Measurements from ENCODE around the gene RBM20. TPM values are rescaled to one million over a fixed set of nuclear protein-coding genes. Genes with fewer than 3 reads are reported as not detected.

The RBM20 gene
- total and polyA plus RNA-seq, 4 donors = 1.1 to 2.2 (median 1.6) TPM

DNA sequence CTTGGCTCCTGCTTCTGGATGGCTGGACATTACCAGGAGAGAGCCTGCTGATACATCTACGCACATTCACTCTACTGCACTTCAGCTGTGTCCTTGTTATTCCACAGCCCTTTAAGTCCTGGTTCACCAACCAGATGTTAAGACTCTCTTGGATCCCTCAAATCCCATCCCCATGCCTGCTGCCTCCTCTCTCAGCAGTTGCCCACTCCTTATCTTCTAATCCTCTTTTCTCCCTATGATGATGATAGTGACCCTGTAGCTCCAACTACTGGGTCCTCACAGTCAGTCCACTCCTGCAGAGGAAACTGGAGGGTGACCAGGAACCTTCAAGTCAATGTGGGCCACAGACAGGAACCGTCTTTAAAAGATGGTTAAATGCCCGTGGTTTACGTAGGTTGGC, 131.3 kb downstream of the RBM20 start:
- 100% methylated on average over 4 of the region's 4 CpGs for WGBS (ENCODE audit: insufficient coverage)
- Histone ChIP-seq H3K36me3 (ENCODE audit: control insufficient read depth, insufficient read depth, low read length) (no peaks in the 10 kb centered on the region), H3K4me1 (ENCODE audit: control insufficient read depth, insufficient read depth, low read length) (no peaks in the 10 kb centered on the region), H3K4me3 (ENCODE audit: low read depth, low read length) (no peak overlapping the region), H3K27me3 (ENCODE audit: control insufficient read depth, insufficient read depth, low read length) (no peaks in the 10 kb centered on the region), H3K9me3 (ENCODE audit: control insufficient read depth, insufficient read depth, low read length) (no peaks in the 10 kb centered on the region), H3K27ac (ENCODE audit: low read depth, low read length) (no peak overlapping the region)
- no peak for DNase-seq (ENCODE audit: low read depth in 4 of 6, low spot score in 6 of 6)

DNA sequence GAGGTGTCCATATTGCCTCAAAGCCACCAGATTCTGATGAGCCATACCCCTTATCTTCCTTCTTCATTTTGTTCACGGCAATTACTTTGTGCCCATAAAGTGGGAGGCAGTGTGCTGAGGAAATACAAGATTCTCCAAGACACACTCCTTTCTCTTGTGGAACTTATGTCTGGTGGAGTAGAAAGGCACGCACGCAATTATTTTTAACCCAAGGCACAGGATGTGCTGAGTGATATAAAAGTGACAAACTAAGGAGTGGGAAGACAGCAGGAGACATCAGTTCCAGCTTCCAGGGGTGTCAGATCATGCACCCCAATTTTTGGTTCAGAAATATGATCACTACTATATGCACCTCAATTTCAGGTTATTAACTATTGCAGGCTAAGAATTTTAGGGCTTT, 132.9 kb downstream of the RBM20 start:
- Histone ChIP-seq H3K4me3 (ENCODE audit: low read depth, low read length) (no peak overlapping the region), H3K36me3 (ENCODE audit: control insufficient read depth, insufficient read depth, low read length) (no peaks in the 10 kb centered on the region), H3K9me3 (ENCODE audit: control insufficient read depth, insufficient read depth, low read length) (no peaks in the 10 kb centered on the region), H3K27me3 (ENCODE audit: control insufficient read depth, insufficient read depth, low read length) (no peaks in the 10 kb centered on the region), H3K27ac (ENCODE audit: low read depth, low read length) (no peak overlapping the region), H3K4me1 (ENCODE audit: control insufficient read depth, insufficient read depth, low read length) (no peaks in the 10 kb centered on the region)
- no CpG with 5 or more reads among the region's 3 CpGs for WGBS (ENCODE audit: insufficient coverage)
- DNase-seq (ENCODE audit: low read depth in 4 of 6, low spot score in 6 of 6) = no peak

DNA sequence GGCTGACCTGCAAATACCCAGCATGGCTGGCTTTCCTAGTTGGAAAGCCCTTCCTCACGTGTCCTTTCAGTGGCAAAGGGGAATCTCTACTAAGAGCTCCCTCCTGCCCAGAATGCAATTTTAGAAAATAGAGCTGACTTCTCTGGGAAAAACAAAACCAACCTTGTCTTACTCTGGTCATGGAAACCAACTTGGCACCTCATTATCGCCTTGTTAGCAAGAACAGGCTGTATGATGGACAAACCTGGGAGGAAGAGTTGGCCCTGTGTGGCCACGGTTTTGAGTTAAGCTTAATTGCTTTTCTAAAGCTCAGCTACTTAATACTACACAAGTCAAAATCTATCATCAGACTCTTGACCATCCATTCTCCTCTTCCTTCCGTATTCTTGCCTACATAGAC, 133.5 kb downstream of the RBM20 start:
- Histone ChIP-seq H3K36me3 (ENCODE audit: control insufficient read depth, insufficient read depth, low read length) (no peaks in the 10 kb centered on the region), H3K9me3 (ENCODE audit: control insufficient read depth, insufficient read depth, low read length) (no peaks in the 10 kb centered on the region), H3K4me1 (ENCODE audit: control insufficient read depth, insufficient read depth, low read length) (no peaks in the 10 kb centered on the region), H3K4me3 (ENCODE audit: low read depth, low read length) (no peak overlapping the region), H3K27ac (ENCODE audit: low read depth, low read length) (no peak overlapping the region), H3K27me3 (ENCODE audit: control insufficient read depth, insufficient read depth, low read length) (no peaks in the 10 kb centered on the region)
- 82% methylated on average over 3 of the region's 4 CpGs for WGBS (ENCODE audit: insufficient coverage)
- no peak for DNase-seq (ENCODE audit: low read depth in 4 of 6, low spot score in 6 of 6)

DNA sequence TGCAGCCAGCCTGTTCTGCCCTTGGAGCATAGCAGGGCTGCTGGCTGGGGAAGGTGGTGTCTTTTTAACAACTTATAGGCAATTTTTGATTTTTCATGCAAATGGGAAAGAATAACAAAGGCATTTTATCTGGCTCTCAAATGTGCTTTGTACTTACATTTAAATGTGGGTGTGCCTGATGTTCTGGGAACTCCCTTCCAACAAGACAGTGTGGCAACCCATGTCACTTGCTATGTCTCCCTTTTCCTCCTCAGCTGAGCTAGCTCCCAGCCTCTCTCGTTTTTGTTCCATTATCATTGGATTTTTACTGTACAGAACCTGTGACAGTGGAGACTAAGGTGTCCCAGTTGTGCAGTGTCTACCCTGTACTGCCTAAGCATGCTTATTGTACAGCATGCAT, 134.1 kb downstream of the RBM20 start:
- 56% methylated on average over 1 of the region's 1 CpG for WGBS (ENCODE audit: insufficient coverage)
- Histone ChIP-seq H3K27ac (ENCODE audit: low read depth, low read length) (no peak overlapping the region), H3K4me1 (ENCODE audit: control insufficient read depth, insufficient read depth, low read length) (no peaks in the 10 kb centered on the region), H3K36me3 (ENCODE audit: control insufficient read depth, insufficient read depth, low read length) (no peaks in the 10 kb centered on the region), H3K27me3 (ENCODE audit: control insufficient read depth, insufficient read depth, low read length) (no peaks in the 10 kb centered on the region), H3K4me3 (ENCODE audit: low read depth, low read length) (no peak overlapping the region), H3K9me3 (ENCODE audit: control insufficient read depth, insufficient read depth, low read length) (no peaks in the 10 kb centered on the region)
- no peak for DNase-seq (ENCODE audit: low read depth in 4 of 6, low spot score in 6 of 6)

DNA sequence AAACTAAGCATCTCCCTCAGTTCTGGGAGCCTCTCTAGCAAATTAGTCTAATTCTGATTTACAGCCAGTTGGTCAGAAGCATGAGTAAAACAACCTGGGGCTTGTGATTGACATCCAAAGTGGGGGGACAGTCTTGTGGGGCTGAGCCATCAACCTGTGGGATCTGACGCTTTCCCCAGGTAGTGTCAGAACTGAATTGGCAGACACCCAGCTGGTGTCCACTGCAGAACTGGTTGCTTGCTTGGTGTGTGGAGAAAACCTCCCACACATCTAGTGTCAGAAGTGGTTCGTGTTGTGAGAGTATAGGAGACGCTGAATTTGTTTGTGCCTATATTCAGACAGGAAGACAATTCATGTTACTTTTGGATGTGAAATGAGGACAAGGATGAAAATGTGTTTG, 135.4 kb downstream of the RBM20 start:
- no peak for DNase-seq (ENCODE audit: low read depth in 4 of 6, low spot score in 6 of 6)
- Histone ChIP-seq H3K36me3 (ENCODE audit: control insufficient read depth, insufficient read depth, low read length) (no peaks in the 10 kb centered on the region), H3K4me1 (ENCODE audit: control insufficient read depth, insufficient read depth, low read length) (no peaks in the 10 kb centered on the region), H3K27ac (ENCODE audit: low read depth, low read length) (no peak overlapping the region), H3K4me3 (ENCODE audit: low read depth, low read length) (no peak overlapping the region), H3K9me3 (ENCODE audit: control insufficient read depth, insufficient read depth, low read length) (no peaks in the 10 kb centered on the region), H3K27me3 (ENCODE audit: control insufficient read depth, insufficient read depth, low read length) (no peaks in the 10 kb centered on the region)
- 60% methylated on average over 1 of the region's 3 CpGs for WGBS (ENCODE audit: insufficient coverage)

DNA sequence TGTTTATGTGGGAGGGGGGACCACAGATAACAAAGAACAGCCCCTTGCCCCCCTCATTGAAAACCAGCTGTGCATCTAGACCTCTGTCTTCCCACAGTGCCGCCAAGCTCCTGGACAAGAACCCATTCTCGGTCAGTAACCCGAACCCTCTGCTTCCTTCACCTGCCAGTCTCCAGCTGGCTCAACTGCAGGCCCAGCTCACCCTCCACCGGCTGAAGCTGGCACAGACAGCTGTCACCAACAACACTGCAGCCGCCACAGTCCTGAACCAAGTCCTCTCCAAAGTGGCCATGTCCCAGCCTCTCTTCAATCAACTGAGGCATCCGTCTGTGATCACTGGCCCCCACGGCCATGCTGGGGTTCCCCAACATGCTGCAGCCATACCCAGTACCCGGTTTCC, 136.6 kb downstream of the RBM20 start:
- no peak for DNase-seq (ENCODE audit: low read depth in 4 of 6, low spot score in 6 of 6)
- Histone ChIP-seq H3K36me3 (ENCODE audit: control insufficient read depth, insufficient read depth, low read length) (no peaks in the 10 kb centered on the region), H3K27me3 (ENCODE audit: control insufficient read depth, insufficient read depth, low read length) (no peaks in the 10 kb centered on the region), H3K9me3 (ENCODE audit: control insufficient read depth, insufficient read depth, low read length) (no peaks in the 10 kb centered on the region), H3K4me3 (ENCODE audit: low read depth, low read length) (no peak overlapping the region), H3K4me1 (ENCODE audit: control insufficient read depth, insufficient read depth, low read length) (no peaks in the 10 kb centered on the region), H3K27ac (ENCODE audit: low read depth, low read length) (no peak overlapping the region)
- 77% methylated on average over 8 of the region's 8 CpGs for WGBS (ENCODE audit: insufficient coverage)

DNA sequence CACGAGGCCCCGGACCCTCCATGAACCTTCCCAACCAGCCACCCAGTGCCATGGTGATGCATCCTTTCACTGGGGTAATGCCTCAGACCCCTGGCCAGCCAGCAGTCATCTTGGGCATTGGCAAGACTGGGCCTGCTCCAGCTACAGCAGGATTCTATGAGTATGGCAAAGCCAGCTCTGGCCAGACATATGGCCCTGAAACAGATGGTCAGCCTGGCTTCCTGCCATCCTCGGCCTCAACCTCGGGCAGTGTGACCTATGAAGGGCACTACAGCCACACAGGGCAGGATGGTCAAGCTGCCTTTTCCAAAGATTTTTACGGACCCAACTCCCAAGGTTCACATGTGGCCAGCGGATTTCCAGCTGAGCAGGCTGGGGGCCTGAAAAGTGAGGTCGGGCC, 137.0 kb downstream of the RBM20 start:
- H3K36me3 ChIP-seq (ENCODE audit: control insufficient read depth, insufficient read depth, low read length) = no peaks in the 10 kb centered on the region
- no peak for DNase-seq (ENCODE audit: low read depth in 4 of 6, low spot score in 6 of 6)
- H3K27me3 ChIP-seq (ENCODE audit: control insufficient read depth, insufficient read depth, low read length) = no peaks in the 10 kb centered on the region
- H3K9me3 ChIP-seq (ENCODE audit: control insufficient read depth, insufficient read depth, low read length) = no peaks in the 10 kb centered on the region
- H3K4me3 ChIP-seq (ENCODE audit: low read depth, low read length) = no peak overlapping the region
- peaks cover 2% of the 10 kb centered on the region for H3K4me1 ChIP-seq (ENCODE audit: control insufficient read depth, insufficient read depth, low read length)
- no peak overlapping the region for H3K27ac ChIP-seq (ENCODE audit: low read depth, low read length)
- 99% methylated on average over 7 of the region's 7 CpGs for WGBS (ENCODE audit: insufficient coverage)

DNA sequence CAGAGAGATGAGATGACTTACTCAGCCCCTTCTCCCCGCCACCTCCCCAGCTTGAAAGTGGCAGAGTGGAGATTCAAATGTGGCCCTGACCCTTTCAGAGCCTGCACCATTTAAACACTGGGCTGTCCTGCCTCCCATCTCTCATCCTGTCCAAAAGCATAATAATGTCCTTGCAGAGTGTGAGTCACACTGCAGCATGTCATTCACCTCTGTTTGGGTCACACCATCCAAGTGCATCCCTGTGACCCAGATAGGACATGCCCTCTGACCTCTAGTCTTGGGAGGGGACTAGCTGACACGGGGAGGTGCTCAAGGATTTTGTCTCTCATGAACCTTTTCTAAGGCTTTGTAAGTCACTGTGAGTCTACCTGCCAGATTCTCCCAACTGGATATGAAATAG, 138.5 kb downstream of the RBM20 start:
- Histone ChIP-seq H3K9me3 (ENCODE audit: control insufficient read depth, insufficient read depth, low read length) (no peaks in the 10 kb centered on the region), H3K4me1 (ENCODE audit: control insufficient read depth, insufficient read depth, low read length) (peaks cover 8% of the 10 kb centered on the region), H3K27me3 (ENCODE audit: control insufficient read depth, insufficient read depth, low read length) (no peaks in the 10 kb centered on the region), H3K4me3 (ENCODE audit: low read depth, low read length) (no peak overlapping the region), H3K27ac (ENCODE audit: low read depth, low read length) (no peak overlapping the region), H3K36me3 (ENCODE audit: control insufficient read depth, insufficient read depth, low read length) (no peaks in the 10 kb centered on the region)
- WGBS (ENCODE audit: insufficient coverage) = 83% methylated on average over 2 of the region's 2 CpGs
- no peak for DNase-seq (ENCODE audit: low read depth in 4 of 6, low spot score in 6 of 6)

DNA sequence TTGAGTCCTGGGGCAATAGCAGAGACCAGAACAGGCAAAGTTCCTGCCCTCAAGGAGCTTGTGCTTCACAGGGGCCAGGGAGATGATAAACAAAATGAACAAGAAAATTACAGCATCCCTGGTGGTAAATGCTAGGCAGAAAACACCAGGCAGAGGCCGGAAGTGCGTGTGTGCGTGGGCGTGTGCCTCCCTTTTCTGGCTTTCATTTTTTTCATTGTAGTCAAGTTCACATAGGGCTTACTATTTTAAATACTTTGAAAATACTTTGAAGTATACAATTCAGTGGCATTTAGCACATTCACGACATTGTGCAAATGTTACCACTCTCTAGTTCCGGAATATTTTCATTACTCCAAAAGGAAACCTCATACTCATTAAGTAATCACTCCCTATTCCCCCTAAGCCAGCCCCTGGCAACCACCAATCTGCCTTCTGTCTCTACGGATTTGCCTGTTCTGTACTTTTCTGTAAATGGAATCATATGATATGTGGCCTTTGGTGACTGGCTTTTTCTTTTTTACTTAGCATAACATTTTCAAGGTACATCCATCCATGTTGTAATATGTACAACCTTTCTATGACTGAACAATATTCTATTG, 139.5 kb downstream of the RBM20 start:
- Histone ChIP-seq H3K9me3 (ENCODE audit: control insufficient read depth, insufficient read depth, low read length) (no peaks in the 10 kb centered on the region), H3K4me1 (ENCODE audit: control insufficient read depth, insufficient read depth, low read length) (peaks cover 14% of the 10 kb centered on the region), H3K27ac (ENCODE audit: low read depth, low read length) (no peak overlapping the region), H3K36me3 (ENCODE audit: control insufficient read depth, insufficient read depth, low read length) (no peaks in the 10 kb centered on the region), H3K27me3 (ENCODE audit: control insufficient read depth, insufficient read depth, low read length) (no peaks in the 10 kb centered on the region), H3K4me3 (ENCODE audit: low read depth, low read length) (no peak overlapping the region)
- DNase-seq (ENCODE audit: low read depth in 4 of 6, low spot score in 6 of 6) = no peak
- 79% methylated on average over 2 of the region's 7 CpGs for WGBS (ENCODE audit: insufficient coverage)

DNA sequence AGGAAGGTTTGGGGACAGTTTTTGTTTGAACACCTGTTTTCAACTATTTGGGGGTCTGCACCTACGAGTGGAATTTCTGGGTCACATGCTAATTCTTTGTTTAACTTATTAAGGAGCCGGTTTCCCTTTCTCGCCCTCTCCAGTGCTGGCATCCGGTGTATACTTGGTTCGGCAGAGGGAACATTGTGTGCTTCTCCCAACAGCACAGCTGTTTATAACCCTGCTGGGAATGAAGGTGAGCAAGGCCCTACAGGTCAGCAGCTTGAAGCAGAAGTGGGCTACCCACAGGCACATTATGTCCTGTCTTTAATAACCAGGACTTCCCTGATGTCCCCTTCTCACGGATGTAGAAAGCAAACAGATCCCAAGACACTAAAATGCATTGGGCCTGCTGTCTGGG, 140.1 kb downstream of the RBM20 start:
- Histone ChIP-seq H3K27me3 (ENCODE audit: control insufficient read depth, insufficient read depth, low read length) (no peaks in the 10 kb centered on the region), H3K9me3 (ENCODE audit: control insufficient read depth, insufficient read depth, low read length) (no peaks in the 10 kb centered on the region), H3K27ac (ENCODE audit: low read depth, low read length) (no peak overlapping the region), H3K36me3 (ENCODE audit: control insufficient read depth, insufficient read depth, low read length) (no peaks in the 10 kb centered on the region), H3K4me3 (ENCODE audit: low read depth, low read length) (no peak overlapping the region), H3K4me1 (ENCODE audit: control insufficient read depth, insufficient read depth, low read length) (peaks cover 14% of the 10 kb centered on the region)
- no peak for DNase-seq (ENCODE audit: low read depth in 4 of 6, low spot score in 6 of 6)
- WGBS (ENCODE audit: insufficient coverage) = 54% methylated on average over 5 of the region's 6 CpGs
